K562 (cell line): ENCODE measurements around the gene FAR2. TPM values are rescaled to one million over a fixed set of nuclear protein-coding genes. Genes with fewer than 3 reads are reported as not detected.

Experiments
- ATAC-seq: fragments of 200-7000 bp; cut with Tn5 transposase; 3 replicates; pipeline ENCODE4 v1.9.1; 2020; ENCODE audit warnings: moderate library complexity
- BruUV-seq: library from RNA; stranded (reverse); fragments of 400-500 nt; replicated peaks from 2 replicates; lab custom pipeline; 2021; lab: Mats Ljungman, UMichigan
- CTCF ChIA-PET: fragments of 300-600 bp; formaldehyde crosslinking; extraction: SDS; loops from one replicate; lab custom pipeline; 2021; ENCODE audit warnings: low intra/inter-chr PET ratio; lab: Yijun Ruan, JAX
- POLR2A ChIA-PET: fragments of 300-600, 350-650 bp; sonication (Branson Sonifier 250); formaldehyde crosslinking; extraction: SDS; loops from one replicate; lab custom pipeline; 2021; ENCODE audit warnings: antibody characterized with exemption, inconsistent platforms; lab: Yijun Ruan, JAX
- DNase-seq, 4 experiments: peaks; one replicate each; pipeline versions ENCODE4 v3.0.0 to v3.0.0-alpha.2; 2011 to 2018; ENCODE audit warnings: low spot score in 3 of 4, mixed read lengths in 3 of 4; ENCODE audit errors: extremely low read depth in 1 of 4
- FAIRE-seq: peaks from 2 replicates; lab custom pipeline; 2011; peaks lifted over from hg19 to GRCh38; lab: Jason Lieb, UNC
- H2AFZ ChIP-seq: 2 replicates; pipeline ENCODE4 v1.6.0; 2011; ENCODE audit warnings: low read depth, low read length, control low read depth, inconsistent platforms
- H3K27ac ChIP-seq: fragments of 200-600 bp; 3 replicates; pipeline ENCODE4 v1.8.0; 2011; ENCODE audit warnings: low read depth, mild to moderate bottlenecking, control low read depth, inconsistent platforms, low read length, moderate library complexity, mixed read lengths; ENCODE audit errors: extremely low read depth
- H3K27me3 ChIP-seq, 2 experiments: fragments of 300-600 bp in 1 of 2; 2 replicates in 1 of 2; 3 replicates in 1 of 2; pipeline versions ENCODE4 v1.6.0 to v1.8.0; 2011; ENCODE audit warnings: inconsistent platforms in 2 of 2, low read length in 2 of 2, mild to moderate bottlenecking in 1 of 2, mixed read lengths in 1 of 2, moderate library complexity in 1 of 2; ENCODE audit not compliant: control insufficient read depth in 2 of 2, insufficient read depth in 2 of 2
- H3K36me3 ChIP-seq: fragments of 300-600 bp; 3 replicates; pipeline ENCODE4 v1.8.0; 2011; ENCODE audit warnings: mild to moderate bottlenecking, low read length, inconsistent platforms; ENCODE audit not compliant: control insufficient read depth, insufficient read depth
- H3K4me1 ChIP-seq, 2 experiments: fragments of 200-600 bp in 1 of 2; replicated peaks in 1 of 2; 2 replicates in 1 of 2; 3 replicates in 1 of 2; pipeline versions ENCODE4 v1.5.1 to v1.8.0; 2011; ENCODE audit warnings: inconsistent platforms in 2 of 2, low read length in 2 of 2, mild to moderate bottlenecking in 1 of 2, mixed read lengths in 1 of 2, moderate library complexity in 1 of 2; ENCODE audit not compliant: control insufficient read depth in 2 of 2, insufficient read depth in 2 of 2
- H3K4me2 ChIP-seq: 2 replicates; pipeline ENCODE4 v1.6.1; 2011; ENCODE audit warnings: low read length, control low read depth, inconsistent platforms, mixed read lengths; ENCODE audit not compliant: insufficient read depth
- H3K4me3 ChIP-seq: fragments of 200-600 bp; sonication (generic), shearing (Covaris generic); 2 replicates; pipeline ENCODE4 v1.5.1; 2016; ENCODE audit warnings: control low read depth, inconsistent platforms
- H3K79me2 ChIP-seq: fragments of 200-600 bp; 3 replicates; pipeline ENCODE4 v1.8.0; 2011; ENCODE audit warnings: low read length, inconsistent platforms; ENCODE audit not compliant: control insufficient read depth, insufficient read depth
- H3K9ac ChIP-seq, 2 experiments: 2 replicates each; pipeline versions ENCODE4 v1.6.0 to v1.6.1; 2011; ENCODE audit warnings: low read depth in 2 of 2, low read length in 2 of 2, control low read depth in 1 of 2, inconsistent platforms in 1 of 2, mild to moderate bottlenecking in 1 of 2, mixed read lengths in 1 of 2; ENCODE audit not compliant: insufficient read depth in 1 of 2
- H3K9me1 ChIP-seq: one replicate; pipeline ENCODE4 v1.6.0; 2011; ENCODE audit warnings: inconsistent platforms, mild to moderate bottlenecking, low read length, moderate library complexity; ENCODE audit not compliant: control insufficient read depth, insufficient read depth
- H3K9me3 ChIP-seq: replicated peaks from 2 replicates; pipeline ENCODE4 v1.5.1; 2011; ENCODE audit warnings: low read depth, low read length, inconsistent platforms; ENCODE audit not compliant: control insufficient read depth, insufficient read depth
- H4K20me1 ChIP-seq: replicated peaks from 2 replicates; pipeline ENCODE4 v1.6.1; 2011; ENCODE audit warnings: low read length, inconsistent platforms, mixed read lengths; ENCODE audit not compliant: control insufficient read depth, insufficient read depth
- BRF2 ChIP-seq: IDR thresholded peaks from 3 replicates; pipeline ENCODE4 v1.6.1; 2011; ENCODE audit warnings: borderline replicate concordance, mild to moderate bottlenecking; ENCODE audit not compliant: insufficient read length, insufficient read depth
- CBFA2T3 ChIP-seq: fragments of 450-650 bp; IDR thresholded peaks from 2 replicates; pipeline ENCODE4 v1.6.1; 2017
- ETS2 ChIP-seq: IDR thresholded peaks from 2 replicates; pipeline ENCODE4 v1.6.1; 2016; ENCODE audit warnings: borderline replicate concordance, missing genetic modification characterization, mild to moderate bottlenecking, moderate library complexity, missing compliant biosample characterization; ENCODE audit not compliant: poor library complexity, severe bottlenecking
- FOXA1 ChIP-seq: fragments of 450-650 bp; IDR thresholded peaks from 2 replicates; pipeline ENCODE4 v1.6.1; 2016; ENCODE audit warnings: mild to moderate bottlenecking, borderline replicate concordance
- FOXK1 ChIP-seq: sonication (generic); formaldehyde crosslinking; IDR thresholded peaks from 2 replicates; pipeline ENCODE4 v1.8.0; 2022; ENCODE audit warnings: missing genetic modification reagents, mild to moderate bottlenecking, borderline replicate concordance
- HMG20A ChIP-seq: fragments of 450-650 bp; formaldehyde crosslinking; conservative IDR thresholded peaks from 2 replicates; pipeline ENCODE4 v1.4.0; 2020; ENCODE audit warnings: mild to moderate bottlenecking, mixed read lengths
- KAT2B ChIP-seq: IDR thresholded peaks from one replicate; pipeline ENCODE4 v1.6.1; 2012; ENCODE audit warnings: low read depth, mild to moderate bottlenecking, control low read depth, inconsistent platforms, low read length, moderate library complexity
- SMARCE1 ChIP-seq: fragments of 450-650 bp; IDR thresholded peaks from 2 replicates; pipeline ENCODE4 v1.7.1; 2016; ENCODE audit warnings: mild to moderate bottlenecking
- ZNF217 ChIP-seq: sonication (generic); formaldehyde crosslinking; IDR thresholded peaks from 2 replicates; pipeline ENCODE4 v1.8.0; 2022; ENCODE audit warnings: mild to moderate bottlenecking, missing genetic modification reagents
- ZNF639 ChIP-seq, 2 experiments: fragments of 200-800 bp in 1 of 2; sonication (Bioruptor generic) in 1 of 2; sonication (generic) in 1 of 2; formaldehyde crosslinking in 1 of 2; IDR thresholded peaks in 1 of 2; conservative IDR thresholded peaks in 1 of 2; 2 replicates each; pipeline versions ENCODE4 v1.5.0 to v1.6.1; 2016 to 2020; ENCODE audit warnings: missing compliant biosample characterization in 1 of 2, missing genetic modification characterization in 1 of 2, missing genetic modification reagents in 1 of 2
- ZNF707 ChIP-seq: fragments of 250-450 bp; sonication (Bioruptor Pico); conservative IDR thresholded peaks from 2 replicates; pipeline ENCODE4 v1.8.0; 2022; ENCODE audit warnings: inconsistent platforms, mild to moderate bottlenecking, moderate library complexity
- ZNF778 ChIP-seq: fragments of 450-650 bp; formaldehyde crosslinking; IDR thresholded peaks from 2 replicates; pipeline ENCODE4 v1.4.0; 2020; ENCODE audit warnings: mild to moderate bottlenecking, moderate library complexity
- WGBS: fragments of 100-300 bp; shearing (Covaris generic); methylation state at CpG from one replicate; pipeline ENCODE4 v1.1.6; 2016; ENCODE audit warnings: low coverage, mixed read lengths; ENCODE audit not compliant: insufficient coverage; ENCODE audit errors: missing lambda C conversion rate; 5-methylcytosine and 5-hydroxymethylcytosine counted together
- in situ Hi-C: fragments of 300-500 bp; cut with MboI; formaldehyde crosslinking; loops from 4 replicates; pipeline ENCODE4 v1.15.0; 2018; ENCODE audit warnings: inconsistent platforms, mixed read lengths
- intact Hi-C: fragments of 100-400 bp; cut with micrococcal nuclease; formaldehyde crosslinking; loops from 2 replicates; pipeline ENCODE4 v1.14.2; 2022
- polyA plus RNA-seq, 8 experiments: library from polyadenylated mRNA; depleted of rRNA in 4 of 8; stranded (reverse) in 5 of 8; unstranded in 3 of 8; fragments of >200 nt; fragmentation: Nextera tagmentation in 2 of 8; fragmentation: Illumina TruSeq in 1 of 8; extraction: Ambion mirVana in 2 of 8; extraction: Trizol in 1 of 8; gene quantifications; 2 replicates each; pipeline versions ENCODE4 v1.2.1 to v1.2.3, GENCODE V29; 2011 to 2014; ENCODE audit warnings: inconsistent platforms in 1 of 8, missing spikeins in 1 of 8
- total RNA-seq, 7 experiments: library from RNA; depleted of rRNA in 6 of 7; stranded (reverse); fragments of >200 nt in 6 of 7; fragmentation: Illumina TruSeq in 2 of 7; extraction: Trizol in 2 of 7; gene quantifications; 2 replicates each; pipeline versions ENCODE4 v1.2.1 to v1.2.3, GENCODE V29; 2011 to 2021; ENCODE audit warnings: low replicate concordance in 1 of 7

FAR2 gene
- total and polyA plus RNA-seq, 9 of the 15 experiments (the other 6 are each of a cell fraction or from before 2014, with no cell fraction given): 5.0 to 13.4 (median 8.5) TPM

GRCh38 chr12:29228474-29229157 lies 79.5 kb downstream of the FAR2 start:
- Histone ChIP-seq H3K27ac (no peak overlapping the region), H4K20me1 (no peaks in the 10 kb centered on the region), H3K9me3 (no peaks in the 10 kb centered on the region), H3K4me2 (no peak overlapping the region), H3K27me3 (no peaks in the 10 kb centered on the region; a peak in 1 of 5 replicates), H3K4me3 (no peak overlapping the region), H3K36me3 (no peaks in the 10 kb centered on the region)
- in situ Hi-C loops: no loop called here
- no peak for FAIRE-seq
- TF ChIP-seq FOXK1 (no peak), SMARCE1 (no peak), FOXA1 (no peak), CBFA2T3 (no peak), BRF2 (no peak), ZNF707 (no peak), KAT2B (no peak), HMG20A (no peak), ZNF778 (no peak), ZNF639 (CRISPR knock-in tag; conservative IDR thresholded peaks at IDR 0.05 in 1 of 2, IDR thresholded peaks at IDR 0.05 in 1 of 2) (no peak), ZNF217 (no peak), ETS2 (tag) (no peak)
- TF ChIP-seq, all 486 proteins: peak for 0
- intact Hi-C loops: no loop called here
- no peak overlapping the region for H2AFZ ChIP-seq
- H3K4me1 ChIP-seq: no peaks in the 10 kb centered on the region
- 24% methylated on average over 9 of the region's 9 CpGs for WGBS
- POLR2A ChIA-PET: no interaction called here
- no peak for DNase-seq
- H3K79me2 ChIP-seq: no peaks in the 10 kb centered on the region
- H3K9me1 ChIP-seq: no peaks in the 10 kb centered on the region
- H3K9ac ChIP-seq: no peak overlapping the region
- no peak for ATAC-seq
- CTCF ChIA-PET: no interaction called here
- no TSS peak for BruUV-seq
